SK-N-SH treated with all-trans-retinoic acid at 6 μM for 48 hours (cell line): ENCODE data around the gene ASB17.

Experiments
- BACH2 ChIP-seq: fragments of 250-450 bp; sonication (Bioruptor Pico); IDR thresholded peaks from 2 replicates; pipeline ENCODE4 v1.9.0; 2021; ENCODE audit warnings: mild to moderate bottlenecking, borderline replicate concordance
- PPARA ChIP-seq: fragments of 250-450 bp; sonication (Bioruptor Pico); IDR thresholded peaks from 2 replicates; pipeline ENCODE4 v1.5.0; 2020; ENCODE audit warnings: mild to moderate bottlenecking, borderline replicate concordance

- TF ChIP-seq PPARA (no peak), BACH2 (no peak)
These were observed 22.4 kb upstream of the ASB17 start for GRCh38 chr1:75954586-75954985.
